ENCODE data around the gene TPSAB1.

- TF ChIP-seq CTCF (conservative IDR thresholded peaks at IDR 0.05; ENCODE audit: low read depth, low read length) (no peak), EZH2phosphoT487 (IDR thresholded peaks at IDR 0.05; ENCODE audit: borderline replicate concordance, low read length) (no peak), EZH2 (IDR thresholded peaks at IDR 0.05; ENCODE audit: low read length, unreplicated experiment) (no peak)
Measured at GRCh38 chr16:1206786-1207185, 33.7 kb upstream of the TPSAB1 start.

Measured in PC-3 (cell line).